GM23338 (cell line): ENCODE measurements around the gene MAGI1. TPM values are rescaled to one million over a fixed set of nuclear protein-coding genes. Genes with fewer than 3 reads are reported as not detected.

ENCODE experiments used
- ATAC-seq: fragments of 200-7000 bp; cut with Tn5 transposase; 3 replicates; pipeline ENCODE4 v1.9.1; 2020
- DNase-seq: peaks from one replicate; pipeline ENCODE4 v3.0.0-alpha.2; 2015; ENCODE audit warnings: low spot score
- H2AFZ ChIP-seq: fragments of 200-600 bp; sonication (generic); 2 replicates; pipeline ENCODE4 v1.8.0; 2016; ENCODE audit warnings: antibody characterized with exemption, mild to moderate bottlenecking, moderate library complexity
- H3F3A ChIP-seq: fragments of 200-600 bp; sonication (generic); replicated peaks from 2 replicates; pipeline ENCODE4 v1.8.0; 2017; ENCODE audit warnings: antibody characterized with exemption, mixed run types, low read depth
- H3K27ac ChIP-seq: fragments of 200-600 bp; sonication (generic); 2 replicates; pipeline ENCODE4 v1.6.1; 2016; ENCODE audit warnings: low read depth
- H3K27me3 ChIP-seq: fragments of 200-600 bp; sonication (generic); 2 replicates; pipeline ENCODE4 v1.8.0; 2016; ENCODE audit warnings: mild to moderate bottlenecking, mixed run types, moderate library complexity; ENCODE audit not compliant: insufficient read depth
- H3K36me3 ChIP-seq: fragments of 200-600 bp; sonication (generic); 2 replicates; pipeline ENCODE4 v1.8.0; 2016; ENCODE audit warnings: mild to moderate bottlenecking; ENCODE audit not compliant: insufficient read depth
- H3K4me1 ChIP-seq: fragments of 200-600 bp; sonication (generic); 2 replicates; pipeline ENCODE4 v1.8.0; 2016; ENCODE audit warnings: mild to moderate bottlenecking, moderate library complexity; ENCODE audit not compliant: insufficient read depth
- H3K4me2 ChIP-seq: fragments of 200-600 bp; sonication (generic); 2 replicates; pipeline ENCODE4 v1.7.1; 2017; ENCODE audit warnings: mixed run types
- H3K4me3 ChIP-seq: fragments of 200-600 bp; sonication (generic); 2 replicates; pipeline ENCODE4 v1.6.1; 2016; ENCODE audit warnings: mixed run types
- H3K79me2 ChIP-seq: fragments of 200-600 bp; sonication (generic); replicated peaks from 2 replicates; pipeline ENCODE4 v1.8.0; 2017; ENCODE audit warnings: mild to moderate bottlenecking; ENCODE audit not compliant: insufficient read depth
- H3K9me2 ChIP-seq: fragments of 200-600 bp; sonication (generic); 2 replicates; pipeline ENCODE4 v1.8.0; 2017; ENCODE audit not compliant: insufficient read depth
- H4K20me1 ChIP-seq: fragments of 200-600 bp; sonication (generic); replicated peaks from 2 replicates; pipeline ENCODE4 v1.8.0; 2017; ENCODE audit warnings: mild to moderate bottlenecking; ENCODE audit not compliant: insufficient read depth
- H3K27ac Mint-ChIP-seq: 2 replicates; pipeline ENCODE4 v1.8.0; 2020; ENCODE audit warnings: inconsistent platforms, mild to moderate bottlenecking, moderate library complexity, mixed read lengths
- H3K27me3 Mint-ChIP-seq: 3 replicates; pipeline ENCODE4 v1.8.0; 2022; ENCODE audit warnings: low read depth, mild to moderate bottlenecking, moderate library complexity, mixed read lengths, inconsistent platforms; ENCODE audit not compliant: insufficient read depth, poor library complexity
- H3K36me3 Mint-ChIP-seq: 3 replicates; pipeline ENCODE4 v1.8.0; 2021; ENCODE audit warnings: low read depth, mild to moderate bottlenecking, inconsistent platforms, moderate library complexity, mixed read lengths
- H3K4me1 Mint-ChIP-seq: 3 replicates; pipeline ENCODE4 v1.8.0; 2020; ENCODE audit warnings: mild to moderate bottlenecking, inconsistent platforms, mixed read lengths
- H3K4me3 Mint-ChIP-seq: 3 replicates; pipeline ENCODE4 v1.8.0; 2021; ENCODE audit warnings: moderate library complexity, mild to moderate bottlenecking, inconsistent platforms, mixed read lengths
- H3K9me3 Mint-ChIP-seq: 3 replicates; pipeline ENCODE4 v1.8.0; 2020; ENCODE audit warnings: moderate library complexity, mild to moderate bottlenecking, inconsistent platforms, mixed read lengths
- CREB1 ChIP-seq: fragments of 250-450 bp; sonication (Bioruptor Pico); IDR thresholded peaks from 2 replicates; pipeline ENCODE4 v1.5.0; 2020; ENCODE audit warnings: low read depth, mild to moderate bottlenecking, moderate library complexity
- CTCF ChIP-seq, 2 experiments: fragments of 200-600 bp in 1 of 2; sonication (generic) in 1 of 2; conservative IDR thresholded peaks; 2 replicates each; pipeline versions ENCODE4 v1.5.1 to v1.6.1; 2016 to 2017; ENCODE audit warnings: antibody characterized with exemption in 2 of 2, low read depth in 2 of 2, mild to moderate bottlenecking in 2 of 2, moderate library complexity in 1 of 2
- ETS1 ChIP-seq: IDR thresholded peaks from 2 replicates; pipeline ENCODE4 v1.6.1; 2016; ENCODE audit warnings: antibody characterized with exemption
- EZH2 ChIP-seq: fragments of 200-600 bp; sonication (generic); IDR thresholded peaks from one replicate; pipeline ENCODE4 v1.8.0; 2017; ENCODE audit warnings: antibody characterized with exemption, mild to moderate bottlenecking, low read depth; ENCODE audit not compliant: unreplicated experiment
- EZH2phosphoT487 ChIP-seq: fragments of 200-600 bp; sonication (generic); IDR thresholded peaks from one replicate; pipeline ENCODE4 v1.8.1; 2018; ENCODE audit warnings: antibody characterized with exemption; ENCODE audit not compliant: unreplicated experiment
- NANOG ChIP-seq: IDR thresholded peaks from 2 replicates; pipeline ENCODE4 v1.6.1; 2016; ENCODE audit warnings: antibody characterized with exemption, borderline replicate concordance
- POLR2AphosphoS5 ChIP-seq: IDR thresholded peaks from 2 replicates; pipeline ENCODE4 v1.6.1; 2016; ENCODE audit warnings: antibody characterized with exemption, low read depth
- REST ChIP-seq: IDR thresholded peaks from one replicate; pipeline ENCODE4 v1.6.1; 2018; ENCODE audit warnings: antibody characterized with exemption; ENCODE audit not compliant: unreplicated experiment
- ZNF114 ChIP-seq: fragments of 250-450 bp; sonication (Bioruptor Pico); IDR thresholded peaks from 2 replicates; pipeline ENCODE4 v1.5.0; 2020; ENCODE audit warnings: mild to moderate bottlenecking, moderate library complexity
- ZNF331 ChIP-seq: fragments of 250-450 bp; sonication (Bioruptor Pico); IDR thresholded peaks from 2 replicates; pipeline ENCODE4 v1.5.0; 2020; ENCODE audit warnings: low read depth, mild to moderate bottlenecking, moderate library complexity
- ZNF462 ChIP-seq: fragments of 250-450 bp; sonication (Bioruptor Pico); IDR thresholded peaks from 2 replicates; pipeline ENCODE4 v1.5.0; 2020; ENCODE audit warnings: mild to moderate bottlenecking, moderate library complexity
- polyA plus RNA-seq: library from polyadenylated mRNA; unstranded; fragments of >200 nt; fragmentation: Nextera tagmentation; extraction: Ambion mirVana; gene quantifications from 2 replicates; pipeline ENCODE4 v1.2.1, GENCODE V29; 2016
- total RNA-seq: library from RNA; depleted of rRNA; stranded (reverse); fragments of >200 nt; shearing (Covaris generic); gene quantifications from 2 replicates; pipeline ENCODE4 v1.2.3, GENCODE V29; 2014

Gene MAGI1
- total and polyA plus RNA-seq, 2 experiments from 2014 or later: 27.4 to 71.2 TPM

- TF ChIP-seq REST (no peak), EZH2phosphoT487 (no peak), NANOG (no peak)
Measured at GRCh38 chr3:65928110-65928509, 110.6 kb downstream of the MAGI1 start (continued).

- 0 out of 2 replicates have a peak overlapping the region, but pooled peaks have one; percentile 25 for H3K27ac Mint-ChIP-seq
- H3K4me1 ChIP-seq: peaks cover 39% of the 10 kb centered on the region
- no peaks in the 10 kb centered on the region for H3K36me3 ChIP-seq
- H3K27ac ChIP-seq: no peak overlapping the region
- no peak overlapping the region for H2AFZ ChIP-seq
- ATAC-seq (peak; percentile 61), DNase-seq (peak; percentile 36)
- H3K4me3 ChIP-seq: no peak overlapping the region
- peaks cover 18% of the 10 kb centered on the region for H4K20me1 ChIP-seq
- H3F3A ChIP-seq: peaks cover 6% of the 10 kb centered on the region; the same call in 1 of the 2 replicates
- no peaks in the 10 kb centered on the region for H3K27me3 ChIP-seq
- peaks cover 7% of the 10 kb centered on the region for H3K27me3 Mint-ChIP-seq
- H3K79me2 ChIP-seq: peaks cover 90% of the 10 kb centered on the region
- peak overlapping the region; percentile 56 for H3K4me2 ChIP-seq
- H3K9me2 ChIP-seq: no peaks in the 10 kb centered on the region
- no peak overlapping the region for H3K4me3 Mint-ChIP-seq
- H3K4me1 Mint-ChIP-seq: peaks cover 42% of the 10 kb centered on the region
- H3K9me3 Mint-ChIP-seq: no peaks in the 10 kb centered on the region
- peaks cover 3% of the 10 kb centered on the region; the same call in 1 of the 3 replicates for H3K36me3 Mint-ChIP-seq
- no peak for TF ChIP-seq EZH2
- no peak for TF ChIP-seq ZNF114
- TF ChIP-seq ZNF462: no peak
- no peak for TF ChIP-seq CREB1 (CRISPR knock-in tag)
- no peak for TF ChIP-seq ETS1
- no peak for TF ChIP-seq POLR2AphosphoS5
- no peak for TF ChIP-seq CTCF (conservative IDR thresholded peaks at IDR 0.05; ENCODE audit: low read depth in 2 of 2)
- no peak for TF ChIP-seq ZNF331 (CRISPR knock-in tag)
Measured at GRCh38 chr3:65927576-65927975, 111.1 kb downstream of the MAGI1 start.
